ENCODE measurements around the gene LMTK3. TPM values are rescaled to one million over a fixed set of nuclear protein-coding genes. Genes with fewer than 3 reads are reported as not detected.

Gene LMTK3
- total RNA-seq, 1 donor from 2014 or later, result 0.02 TPM

DNA sequence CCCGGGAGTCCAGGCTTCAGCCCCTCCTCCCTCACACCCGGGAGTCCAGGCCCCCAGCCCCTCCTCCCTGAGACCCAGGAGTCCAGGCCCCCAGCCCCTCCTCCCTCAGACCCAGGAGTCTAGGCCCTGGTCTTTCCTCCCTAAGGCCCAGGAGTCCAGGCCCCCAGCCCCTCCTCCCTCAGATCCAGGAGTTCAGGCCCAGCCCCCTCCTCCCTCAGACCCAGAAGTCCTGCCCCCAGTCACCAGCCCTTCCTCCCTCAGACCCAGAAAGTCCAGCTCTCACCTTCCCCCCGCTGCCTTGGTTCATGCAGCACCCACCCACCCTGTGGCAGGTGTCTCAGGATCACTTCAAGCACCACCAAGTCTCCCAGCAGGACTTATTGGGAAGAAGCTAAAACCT is 28.3 kb downstream of the LMTK3 start:
- Mint-ChIP-seq H3K9me3 (no peaks in the 10 kb centered on the region), H3K27me3 (ENCODE audit: insufficient read depth, low read depth) (peaks cover 15% of the 10 kb centered on the region), H3K4me1 (peaks cover 30% of the 10 kb centered on the region), H3K36me3 (peaks cover 24% of the 10 kb centered on the region), H3K4me3 (peak overlapping the region; percentile 65), H3K27ac (peak overlapping the region; percentile 84)
- TF ChIP-seq, protein P1, sequence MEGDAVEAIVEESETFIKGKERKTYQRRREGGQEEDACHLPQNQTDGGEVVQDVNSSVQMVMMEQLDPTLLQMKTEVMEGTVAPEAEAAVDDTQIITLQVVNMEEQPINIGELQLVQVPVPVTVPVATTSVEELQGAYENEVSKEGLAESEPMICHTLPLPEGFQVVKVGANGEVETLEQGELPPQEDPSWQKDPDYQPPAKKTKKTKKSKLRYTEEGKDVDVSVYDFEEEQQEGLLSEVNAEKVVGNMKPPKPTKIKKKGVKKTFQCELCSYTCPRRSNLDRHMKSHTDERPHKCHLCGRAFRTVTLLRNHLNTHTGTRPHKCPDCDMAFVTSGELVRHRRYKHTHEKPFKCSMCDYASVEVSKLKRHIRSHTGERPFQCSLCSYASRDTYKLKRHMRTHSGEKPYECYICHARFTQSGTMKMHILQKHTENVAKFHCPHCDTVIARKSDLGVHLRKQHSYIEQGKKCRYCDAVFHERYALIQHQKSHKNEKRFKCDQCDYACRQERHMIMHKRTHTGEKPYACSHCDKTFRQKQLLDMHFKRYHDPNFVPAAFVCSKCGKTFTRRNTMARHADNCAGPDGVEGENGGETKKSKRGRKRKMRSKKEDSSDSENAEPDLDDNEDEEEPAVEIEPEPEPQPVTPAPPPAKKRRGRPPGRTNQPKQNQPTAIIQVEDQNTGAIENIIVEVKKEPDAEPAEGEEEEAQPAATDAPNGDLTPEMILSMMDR (IDR thresholded peaks at IDR 0.05), result no peak
- TF ChIP-seq EZH2phosphoT487 (IDR thresholded peaks at IDR 0.05), result no peak
- no peak for TF ChIP-seq EZH2 (IDR thresholded peaks at IDR 0.05)
- H3K27ac ChIP-seq, result no peak overlapping the region
- H3K9ac ChIP-seq, result no peak overlapping the region
- no peaks in the 10 kb centered on the region for H3K79me2 ChIP-seq (ENCODE audit: low read depth)
- peaks cover 9% of the 10 kb centered on the region for H4K20me1 ChIP-seq (ENCODE audit: low read depth)
- no peak overlapping the region for H3K4me2 ChIP-seq
- no peaks in the 10 kb centered on the region for H3K9me3 ChIP-seq (ENCODE audit: low read depth)
- H3K4me3 ChIP-seq, result no peak overlapping the region
- no peaks in the 10 kb centered on the region for H3K27me3 ChIP-seq
- H3K4me1 ChIP-seq, result no peaks in the 10 kb centered on the region
- peaks cover 38% of the 10 kb centered on the region for H3F3A ChIP-seq (ENCODE audit: low read depth)
- H2AFZ ChIP-seq (replicated peaks), result no peak overlapping the region
- DNase-seq (ENCODE audit: low spot score), result no peak
- no peaks in the 10 kb centered on the region for H3K36me3 ChIP-seq

DNA sequence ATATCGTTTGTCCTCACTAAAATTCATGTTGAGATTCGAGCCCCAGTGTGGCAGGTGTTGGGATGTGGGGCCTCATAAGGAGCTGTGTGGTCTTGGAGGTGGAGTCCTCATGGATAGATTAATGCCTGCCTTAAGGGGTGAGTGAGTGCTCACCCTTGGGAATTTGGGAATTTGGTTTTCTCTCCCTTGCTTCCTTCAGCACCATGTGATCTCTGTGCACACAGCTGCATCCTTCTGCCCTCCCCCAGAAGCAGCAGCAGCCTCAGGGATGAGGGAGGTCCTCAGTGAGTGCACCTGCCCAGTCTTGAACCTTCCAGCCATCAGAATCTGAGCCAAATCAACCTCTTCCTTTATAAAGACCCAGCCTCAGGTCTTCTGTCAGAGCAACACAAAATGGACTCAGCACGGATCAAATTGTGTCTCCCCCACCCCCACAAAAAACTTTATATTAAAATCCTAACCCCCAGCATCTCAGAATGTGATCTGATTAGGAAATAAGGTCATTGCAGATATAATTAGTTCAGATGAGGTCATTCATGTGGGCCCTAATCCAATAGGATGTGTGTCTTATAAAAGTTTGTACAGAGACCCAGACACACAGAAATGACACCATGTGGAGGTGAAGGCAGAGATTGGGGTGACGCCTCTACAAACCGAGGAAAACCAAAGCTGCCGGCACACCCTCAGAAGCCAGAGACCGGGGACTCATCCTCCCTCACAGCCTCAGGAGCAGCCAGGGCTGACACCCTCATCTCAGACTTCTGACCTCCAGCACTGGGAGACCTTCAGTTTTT is 29.6 kb downstream of the LMTK3 start:
- Histone ChIP-seq H3K9ac (no peak overlapping the region), H3K36me3 (no peaks in the 10 kb centered on the region), H3K4me2 (no peak overlapping the region), H3K27ac (no peak overlapping the region), H4K20me1 (ENCODE audit: low read depth) (peaks cover 16% of the 10 kb centered on the region), H3K27me3 (no peaks in the 10 kb centered on the region), H3K4me1 (no peaks in the 10 kb centered on the region), H3K4me3 (no peak overlapping the region), H2AFZ (replicated peaks) (no peak overlapping the region), H3K9me3 (ENCODE audit: low read depth) (no peaks in the 10 kb centered on the region), H3F3A (ENCODE audit: low read depth) (peaks cover 38% of the 10 kb centered on the region), H3K79me2 (ENCODE audit: low read depth) (no peaks in the 10 kb centered on the region)
- peaks cover 24% of the 10 kb centered on the region for H3K36me3 Mint-ChIP-seq
- peaks cover 14% of the 10 kb centered on the region for H3K27me3 Mint-ChIP-seq (ENCODE audit: insufficient read depth, low read depth)
- TF ChIP-seq, protein P1 (IDR thresholded peaks at IDR 0.05), result no peak
- TF ChIP-seq EZH2 (IDR thresholded peaks at IDR 0.05), result no peak
- no peak for TF ChIP-seq EZH2phosphoT487 (IDR thresholded peaks at IDR 0.05)
- peak overlapping the region; percentile 33 for H3K4me3 Mint-ChIP-seq
- no peak for DNase-seq (ENCODE audit: low spot score)
- peak overlapping the region; percentile 92 for H3K27ac Mint-ChIP-seq
- peaks cover 30% of the 10 kb centered on the region for H3K4me1 Mint-ChIP-seq
- H3K9me3 Mint-ChIP-seq, result no peaks in the 10 kb centered on the region

DNA sequence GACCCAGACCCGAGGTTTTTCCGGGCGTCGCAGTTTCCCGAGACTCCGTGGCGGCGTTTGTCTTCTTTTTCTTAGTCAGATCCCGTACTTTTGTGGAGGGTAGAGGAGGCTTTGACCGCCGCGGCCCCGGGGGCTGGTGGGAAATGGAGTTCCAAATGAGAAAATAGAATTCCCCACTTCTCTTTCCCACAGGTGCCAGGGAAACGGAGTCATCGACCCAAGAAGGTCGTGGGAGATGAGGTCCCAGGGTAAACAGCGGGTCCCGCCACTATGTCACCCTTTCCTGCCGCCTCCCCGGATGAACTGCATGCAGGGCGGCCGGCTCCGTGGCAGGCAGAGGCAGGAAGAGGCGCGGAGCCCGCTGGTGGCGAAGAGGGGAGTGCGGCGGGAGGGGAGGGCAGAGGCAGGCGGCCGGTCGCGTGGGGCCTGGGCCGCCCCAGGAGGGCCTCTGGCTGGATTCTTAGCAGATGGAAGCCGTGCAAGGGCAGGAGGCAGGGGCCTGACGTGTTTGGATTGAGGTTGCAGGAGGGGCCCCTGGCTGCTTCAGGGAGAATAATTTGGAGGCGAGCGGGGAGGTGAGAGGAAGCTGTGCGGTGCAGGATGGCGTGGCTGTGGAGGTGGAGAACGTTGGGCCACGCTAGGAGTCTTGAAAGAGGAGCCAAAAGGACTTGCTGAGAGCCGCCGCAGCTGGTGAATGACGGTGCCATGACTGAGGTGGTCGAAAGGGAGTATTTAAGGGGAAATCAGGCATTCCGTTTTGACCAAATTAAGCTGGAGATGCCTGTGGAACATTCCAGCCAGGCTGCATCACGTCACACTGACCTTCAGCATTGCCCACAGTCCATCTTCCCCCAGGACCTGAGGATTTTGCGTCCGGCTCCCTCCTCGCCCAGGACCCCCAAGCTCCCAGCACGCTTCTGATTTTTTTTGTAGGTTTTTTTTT is 30.8 kb downstream of the LMTK3 start:
- H3K9ac ChIP-seq, result no peak overlapping the region
- TF ChIP-seq, protein P1 (IDR thresholded peaks at IDR 0.05), result no peak
- TF ChIP-seq EZH2 (IDR thresholded peaks at IDR 0.05) (no peak), EZH2phosphoT487 (IDR thresholded peaks at IDR 0.05) (no peak)
- H3K4me1 Mint-ChIP-seq, result peaks cover 27% of the 10 kb centered on the region

More for the DNA sequence above, 30.8 kb downstream of the LMTK3 start:
- Histone ChIP-seq H3K4me1 (no peaks in the 10 kb centered on the region), H2AFZ (replicated peaks) (no peak overlapping the region), H3K79me2 (ENCODE audit: low read depth) (no peaks in the 10 kb centered on the region), H3K4me3 (no peak overlapping the region), H3F3A (ENCODE audit: low read depth) (peaks cover 38% of the 10 kb centered on the region), H3K27ac (peak overlapping the region; percentile 70), H3K9me3 (ENCODE audit: low read depth) (no peaks in the 10 kb centered on the region), H3K36me3 (no peaks in the 10 kb centered on the region), H3K4me2 (no peak overlapping the region), H3K27me3 (no peaks in the 10 kb centered on the region), H4K20me1 (ENCODE audit: low read depth) (peaks cover 16% of the 10 kb centered on the region)
- H3K4me3 Mint-ChIP-seq, result peak overlapping the region; percentile 21
- DNase-seq (ENCODE audit: low spot score), result no peak
- peak overlapping the region; percentile 85 for H3K27ac Mint-ChIP-seq
- H3K9me3 Mint-ChIP-seq, result no peaks in the 10 kb centered on the region
- peaks cover 10% of the 10 kb centered on the region for H3K27me3 Mint-ChIP-seq (ENCODE audit: insufficient read depth, low read depth)
- H3K36me3 Mint-ChIP-seq, result peaks cover 27% of the 10 kb centered on the region

Data from neural progenitor cell (in vitro differentiated cells).